PC-9 (cell line): ENCODE results near the gene ODC1. TPM values are rescaled to one million over a fixed set of nuclear protein-coding genes. Genes with fewer than 3 reads are reported as not detected.

ENCODE experiments used
- BruUV-seq: library from RNA; stranded (reverse); fragments of 400-500 nt; replicated peaks from 2 replicates; lab custom pipeline; 2021; lab: Mats Ljungman, UMichigan
- CTCF ChIA-PET: fragments of 300-600 bp; sonication (Branson Sonifier 250); formaldehyde crosslinking; loops from one replicate; lab custom pipeline; 2022; ENCODE audit warnings: antibody characterized with exemption; lab: Charles Lee
- POLR2A ChIA-PET: fragments of 300-600 bp; sonication (Branson Sonifier 250); formaldehyde crosslinking; loops from one replicate; lab custom pipeline; 2022; ENCODE audit warnings: antibody characterized with exemption; ENCODE audit not compliant: unreplicated experiment; lab: Charles Lee
- DNase-seq, 2 experiments: peaks; one replicate each; pipeline versions ENCODE4 v3.0.0 to v3.0.0-alpha.2; 2015 to 2022; ENCODE audit warnings: mixed read lengths in 1 of 2
- H2AFZ ChIP-seq: fragments of 200-600 bp; sonication (generic); 2 replicates; pipeline ENCODE4 v1.8.1; 2017; ENCODE audit warnings: antibody characterized with exemption
- H3F3A ChIP-seq: fragments of 200-600 bp; sonication (generic); 2 replicates; pipeline ENCODE4 v1.8.1; 2017; ENCODE audit warnings: antibody characterized with exemption, mild to moderate bottlenecking, low read depth; ENCODE audit not compliant: insufficient read depth
- H3K27ac ChIP-seq: fragments of 200-600 bp; sonication (generic); 2 replicates; pipeline ENCODE4 v1.6.1; 2016; ENCODE audit warnings: mixed run types
- H3K27me3 ChIP-seq: fragments of 200-600 bp; sonication (generic); 2 replicates; pipeline ENCODE4 v1.6.1; 2016; ENCODE audit warnings: low read depth, mixed run types; ENCODE audit not compliant: insufficient read depth
- H3K36me3 ChIP-seq: fragments of 200-600 bp; sonication (generic); 2 replicates; pipeline ENCODE4 v1.6.1; 2016; ENCODE audit warnings: low read depth, mixed run types
- H3K4me1 ChIP-seq: fragments of 200-600 bp; sonication (generic); replicated peaks from 2 replicates; pipeline ENCODE4 v1.6.1; 2016; ENCODE audit warnings: mixed run types; ENCODE audit not compliant: insufficient read depth
- H3K4me2 ChIP-seq: fragments of 200-600 bp; sonication (generic); 2 replicates; pipeline ENCODE4 v1.6.1; 2017; ENCODE audit warnings: mixed run types
- H3K4me3 ChIP-seq: fragments of 200-600 bp; sonication (generic); 2 replicates; pipeline ENCODE4 v1.6.1; 2016; ENCODE audit warnings: mixed run types
- H3K79me2 ChIP-seq: fragments of 200-600 bp; sonication (generic); 2 replicates; pipeline ENCODE4 v1.6.1; 2017; ENCODE audit warnings: low read depth, mixed run types
- H3K9me2 ChIP-seq: fragments of 200-600 bp; sonication (generic); 2 replicates; pipeline ENCODE4 v1.8.1; 2017; ENCODE audit warnings: mild to moderate bottlenecking; ENCODE audit not compliant: insufficient read depth
- H3K9me3 ChIP-seq: fragments of 200-600 bp; sonication (generic); 2 replicates; pipeline ENCODE4 v1.8.1; 2016; ENCODE audit warnings: low read depth; ENCODE audit not compliant: insufficient read depth
- H4K20me1 ChIP-seq: fragments of 200-600 bp; sonication (generic); 2 replicates; pipeline ENCODE4 v1.8.1; 2017; ENCODE audit not compliant: insufficient read depth
- EZH2 ChIP-seq: fragments of 200-600 bp; sonication (generic); IDR thresholded peaks from 2 replicates; pipeline ENCODE4 v1.8.0; 2017; ENCODE audit warnings: antibody characterized with exemption, low read depth
- intact Hi-C: fragments of 100-400 bp; cut with micrococcal nuclease; formaldehyde crosslinking; loops from one replicate; pipeline ENCODE4 v1.10.0; 2022; ENCODE audit not compliant: unreplicated experiment
- total RNA-seq: library from RNA; stranded (reverse); gene quantifications from 2 replicates; pipeline ENCODE4 v1.2.3, GENCODE V29; 2021
- TF ChIP-seq, protein P1 (sequence below): fragments of 200-600 bp; sonication (generic); conservative IDR thresholded peaks from 2 replicates; pipeline ENCODE4 v1.6.1; 2017; ENCODE audit warnings: mixed run types, antibody characterized with exemption, mild to moderate bottlenecking, moderate library complexity

ODC1 gene
- total RNA-seq, 1 experiment from 2014 or later, result 40.5 TPM

DNA sequence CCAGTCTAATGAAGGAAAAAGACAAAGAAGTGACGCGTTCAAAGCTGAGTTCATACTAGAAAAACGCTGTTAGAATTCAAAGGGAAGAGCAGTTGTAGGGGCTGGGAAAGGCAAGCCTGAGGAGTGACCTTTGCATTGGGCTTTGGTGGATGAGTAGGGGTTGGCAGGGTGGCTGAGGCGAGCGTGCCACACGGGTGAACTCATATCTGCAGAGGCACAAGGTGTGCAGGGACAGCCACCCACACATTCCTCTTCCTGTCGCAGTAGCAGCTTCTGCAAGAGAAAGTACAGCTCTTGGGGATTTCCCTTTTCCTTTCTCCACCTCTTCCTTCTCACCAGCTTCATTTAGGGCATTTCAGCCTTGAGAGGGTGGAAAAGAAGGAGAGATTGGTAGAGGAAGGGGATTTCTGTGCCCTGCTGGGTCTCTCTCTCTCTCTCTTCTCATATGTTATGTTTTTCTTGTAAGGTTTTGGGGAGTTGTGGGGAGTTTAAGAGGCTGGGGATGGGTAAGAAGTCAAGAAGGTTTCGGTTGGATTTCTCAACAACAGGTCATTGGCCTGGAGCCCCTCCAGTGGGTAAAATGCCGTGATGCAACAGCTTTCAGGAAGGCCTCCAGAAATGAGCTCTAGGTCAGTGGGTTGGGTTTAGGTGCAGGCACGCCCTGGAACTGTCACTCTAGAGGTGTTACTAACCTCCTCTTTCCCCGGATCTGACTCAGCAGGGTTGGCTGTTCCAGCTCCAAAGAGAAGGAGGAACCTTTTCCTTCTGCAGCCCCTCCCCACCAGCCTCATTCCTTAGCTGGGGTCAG lies 40.1 kb downstream of the ODC1 start:
- POLR2A ChIA-PET, result interaction anchor here (0.5 to 0.9 kb wide), 4 partner anchors 125 to 293 kb away, joined by 3 to 10 read pairs (median 5); no protein-coding TSS in a partner anchor
- H3K79me2 ChIP-seq, result peaks cover 58% of the 10 kb centered on the region
- no peaks in the 10 kb centered on the region for H3K9me2 ChIP-seq
- H3K27ac ChIP-seq, result peak overlapping the region; percentile 97
- intact Hi-C loops, result loop anchor here (1.0 to 2.0 kb wide), 3 partner anchors 106 to 284 kb away; partner anchors contain the start of gene HPCAL1
- DNase-seq, result peak; percentile 76 to 95
- H3K27me3 ChIP-seq, result no peaks in the 10 kb centered on the region
- BruUV-seq, result no TSS peak
- H2AFZ ChIP-seq, result no peak overlapping the region
- H3K36me3 ChIP-seq, result peaks cover 6% of the 10 kb centered on the region
- TF ChIP-seq, protein P1, sequence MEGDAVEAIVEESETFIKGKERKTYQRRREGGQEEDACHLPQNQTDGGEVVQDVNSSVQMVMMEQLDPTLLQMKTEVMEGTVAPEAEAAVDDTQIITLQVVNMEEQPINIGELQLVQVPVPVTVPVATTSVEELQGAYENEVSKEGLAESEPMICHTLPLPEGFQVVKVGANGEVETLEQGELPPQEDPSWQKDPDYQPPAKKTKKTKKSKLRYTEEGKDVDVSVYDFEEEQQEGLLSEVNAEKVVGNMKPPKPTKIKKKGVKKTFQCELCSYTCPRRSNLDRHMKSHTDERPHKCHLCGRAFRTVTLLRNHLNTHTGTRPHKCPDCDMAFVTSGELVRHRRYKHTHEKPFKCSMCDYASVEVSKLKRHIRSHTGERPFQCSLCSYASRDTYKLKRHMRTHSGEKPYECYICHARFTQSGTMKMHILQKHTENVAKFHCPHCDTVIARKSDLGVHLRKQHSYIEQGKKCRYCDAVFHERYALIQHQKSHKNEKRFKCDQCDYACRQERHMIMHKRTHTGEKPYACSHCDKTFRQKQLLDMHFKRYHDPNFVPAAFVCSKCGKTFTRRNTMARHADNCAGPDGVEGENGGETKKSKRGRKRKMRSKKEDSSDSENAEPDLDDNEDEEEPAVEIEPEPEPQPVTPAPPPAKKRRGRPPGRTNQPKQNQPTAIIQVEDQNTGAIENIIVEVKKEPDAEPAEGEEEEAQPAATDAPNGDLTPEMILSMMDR, result no peak
- TF ChIP-seq EZH2, result no peak
- H3K4me2 ChIP-seq, result peak overlapping the region; percentile 88
- no peaks in the 10 kb centered on the region for H4K20me1 ChIP-seq
- no peaks in the 10 kb centered on the region for H3K9me3 ChIP-seq
- peaks cover 68% of the 10 kb centered on the region for H3F3A ChIP-seq
- CTCF ChIA-PET, result interaction anchor here (0.8 to 2.7 kb wide), 9 partner anchors 19 to 283 kb away, joined by 3 to 22 read pairs (median 4); partner anchors contain the start of gene HPCAL1
- peak overlapping the region; percentile 39; the same call in 1 of the 2 replicates for H3K4me3 ChIP-seq
- H3K4me1 ChIP-seq, result peaks cover 61% of the 10 kb centered on the region

DNA sequence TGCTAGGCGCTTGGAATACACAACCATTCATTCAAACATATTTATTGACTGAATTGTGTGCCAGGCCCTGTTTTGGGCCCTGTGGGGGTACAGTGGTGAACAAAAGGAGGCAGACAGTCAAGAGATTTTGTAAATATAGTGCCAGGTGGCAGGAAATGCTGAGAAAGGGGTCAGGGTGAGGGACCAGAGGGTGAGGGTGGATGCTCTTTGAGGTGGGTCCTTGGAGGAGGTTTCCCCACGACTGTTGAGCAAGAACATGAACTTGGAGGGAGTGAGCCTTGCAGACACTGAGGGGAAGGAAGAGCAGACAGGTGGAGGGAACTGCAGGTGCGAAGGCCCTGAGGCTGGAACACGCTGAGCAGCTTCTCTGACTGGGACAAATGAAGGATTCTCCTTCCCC lies 40.7 kb downstream of the ODC1 start:
- Histone ChIP-seq H3K9me3 (no peaks in the 10 kb centered on the region), H3K9me2 (no peaks in the 10 kb centered on the region), H3K4me2 (peak overlapping the region; percentile 88), H3K27me3 (no peaks in the 10 kb centered on the region), H4K20me1 (no peaks in the 10 kb centered on the region), H3K79me2 (peaks cover 62% of the 10 kb centered on the region), H2AFZ (no peak overlapping the region), H3K27ac (peak overlapping the region; percentile 97), H3K36me3 (peaks cover 6% of the 10 kb centered on the region), H3K4me1 (peaks cover 67% of the 10 kb centered on the region), H3F3A (peaks cover 68% of the 10 kb centered on the region), H3K4me3 (peak overlapping the region; percentile 39; the same call in 1 of the 2 replicates)
- ChIA-PET CTCF (interaction anchor here (0.8 to 2.7 kb wide), 7 partner anchors 28 to 283 kb away, joined by 3 to 22 read pairs (median 4); partner anchors contain the start of gene HPCAL1), POLR2A (interaction anchor here (0.6 kb wide), 1 partner anchor 124 kb away, joined by 6 read pairs; no protein-coding TSS in a partner anchor)
- no TSS peak for BruUV-seq
- intact Hi-C loops, result no loop called here
- TF ChIP-seq EZH2, result no peak
- TF ChIP-seq, protein P1, result no peak
- no peak for DNase-seq

DNA sequence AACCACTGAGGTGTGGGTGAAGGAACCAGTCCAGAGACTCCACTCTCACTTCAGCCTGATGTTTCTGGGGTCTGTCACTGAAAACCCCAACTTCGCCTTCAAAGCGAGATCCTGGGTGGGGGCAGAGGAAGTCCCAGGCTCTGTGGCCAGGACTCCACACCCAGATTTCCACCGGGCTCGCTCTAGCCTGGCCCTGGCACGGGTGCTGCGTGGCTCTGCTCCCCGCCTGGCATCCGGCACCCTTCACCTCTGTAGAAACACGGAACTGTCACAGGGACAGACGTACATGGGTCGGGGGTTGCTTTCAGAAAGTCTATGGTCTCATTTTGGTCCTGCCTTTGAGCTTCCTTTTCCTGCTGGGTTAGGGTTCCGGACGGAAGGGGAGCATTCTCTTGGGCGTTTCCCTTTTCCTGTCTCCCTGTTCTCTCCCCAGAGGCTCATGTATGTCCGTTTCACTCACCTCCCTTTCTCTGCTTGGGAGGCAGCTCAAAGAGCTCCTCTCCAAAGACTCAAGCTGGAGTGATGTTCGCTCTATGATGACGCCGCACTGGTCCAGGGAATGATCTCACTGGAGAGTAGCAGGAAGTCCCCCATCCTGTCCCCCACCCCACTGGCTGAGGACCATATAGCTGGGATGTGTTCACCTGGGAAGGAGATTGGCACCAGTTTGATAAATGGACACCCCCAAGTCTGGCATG lies 41.5 kb downstream of the ODC1 start:
- peaks cover 70% of the 10 kb centered on the region for H3F3A ChIP-seq
- H4K20me1 ChIP-seq, result 0 out of 2 replicates have a peak, but pooled peaks cover 8% of the 10 kb centered on the region
- H3K9me3 ChIP-seq, result no peaks in the 10 kb centered on the region
- H2AFZ ChIP-seq, result no peak overlapping the region
- no peaks in the 10 kb centered on the region for H3K9me2 ChIP-seq
- H3K36me3 ChIP-seq, result no peaks in the 10 kb centered on the region; the same call in 1 of the 2 replicates
- DNase-seq, result no peak
- ChIA-PET CTCF (interaction anchor here (0.8 kb wide), 1 partner anchor 282 kb away, joined by 3 read pairs; no protein-coding TSS in a partner anchor), POLR2A (no interaction called here)
- no peak overlapping the region for H3K4me3 ChIP-seq
- H3K79me2 ChIP-seq, result peaks cover 63% of the 10 kb centered on the region
- H3K4me1 ChIP-seq, result peaks cover 75% of the 10 kb centered on the region
- no peak for TF ChIP-seq EZH2
- TF ChIP-seq, protein P1, result no peak
- no TSS peak for BruUV-seq
- H3K4me2 ChIP-seq, result peak overlapping the region; percentile 88
- no peaks in the 10 kb centered on the region for H3K27me3 ChIP-seq
- peak overlapping the region; percentile 97 for H3K27ac ChIP-seq
- intact Hi-C loops, result no loop called here
